ENCODE results near the gene MT1F. TPM values are rescaled to one million over a fixed set of nuclear protein-coding genes. Genes with fewer than 3 reads are reported as not detected.

MT1F gene
- polyA plus RNA-seq, 1 donor (not counting 4 experiments of a cell fraction or from before 2014, with no cell fraction given) = 2.3 TPM

- H3K4me2 ChIP-seq (ENCODE audit: control insufficient read depth, extremely low read depth, insufficient read depth, low read depth, low read length) = peak overlapping the region; percentile 9
- no peak for DNase-seq (ENCODE audit: low read depth, low spot score)
- peak; percentile 32 for FAIRE-seq
- H3K36me3 ChIP-seq (ENCODE audit: control insufficient read depth in 2 of 2, extremely low read depth in 1 of 2, insufficient read depth in 2 of 2, low read length in 2 of 2) = peaks cover 0 to 3% of the 10 kb centered on the region in 2 experiments
- H3K27me3 ChIP-seq (ENCODE audit: control insufficient read depth, extremely low read depth, insufficient read depth, low read length) = no peaks in the 10 kb centered on the region
- H2AFZ ChIP-seq (ENCODE audit: control insufficient read depth, low read length) = peak overlapping the region; percentile 28
- H3K4me1 ChIP-seq (ENCODE audit: control insufficient read depth, extremely low read depth, insufficient read depth, low read length) = peaks cover 41% of the 10 kb centered on the region
- H3K9me3 ChIP-seq (ENCODE audit: control insufficient read depth, low read depth, low read length) = peaks cover 1% of the 10 kb centered on the region
- H3K79me2 ChIP-seq (ENCODE audit: control insufficient read depth, insufficient read depth, low read length) = peaks cover 4% of the 10 kb centered on the region
- no peak overlapping the region for H3K27ac ChIP-seq (ENCODE audit: control insufficient read depth, insufficient read depth, low read length)
- H4K20me1 ChIP-seq (ENCODE audit: control insufficient read depth, extremely low read depth, insufficient read depth, low read length) = no peaks in the 10 kb centered on the region
- dilution Hi-C loops (cut with MboI; ENCODE audit: extremely low pct_ligation_motif_present, low sequenced_read_pairs) = no loop called here
- H3K9me1 ChIP-seq (ENCODE audit: control insufficient read depth, extremely low read depth, insufficient read depth, low read length) = no peaks in the 10 kb centered on the region
- H3K4me3 ChIP-seq (ENCODE audit: control insufficient read depth in 2 of 3, extremely low read depth in 1 of 3, insufficient read depth in 2 of 3, low read depth in 1 of 3, low read length in 3 of 3) = no peak overlapping the region
- no peak for TF ChIP-seq EZH2 (IDR thresholded peaks at IDR 0.05; ENCODE audit: low read length)
- TF ChIP-seq CTCF (optimal IDR thresholded peaks at IDR 0.05 in 1 of 3, IDR thresholded peaks at IDR 0.05 in 1 of 3, conservative IDR thresholded peaks at IDR 0.05 in 1 of 3; ENCODE audit: extremely low read depth in 1 of 3, insufficient read depth in 2 of 3, low read length in 3 of 3) = no peak
- no peak overlapping the region for H3K9ac ChIP-seq (ENCODE audit: control insufficient read depth, extremely low read depth, insufficient read depth, low read length)
Observed at GRCh38 chr16:56684926-56685590, 27.3 kb downstream of the MT1F start.

DNA sequence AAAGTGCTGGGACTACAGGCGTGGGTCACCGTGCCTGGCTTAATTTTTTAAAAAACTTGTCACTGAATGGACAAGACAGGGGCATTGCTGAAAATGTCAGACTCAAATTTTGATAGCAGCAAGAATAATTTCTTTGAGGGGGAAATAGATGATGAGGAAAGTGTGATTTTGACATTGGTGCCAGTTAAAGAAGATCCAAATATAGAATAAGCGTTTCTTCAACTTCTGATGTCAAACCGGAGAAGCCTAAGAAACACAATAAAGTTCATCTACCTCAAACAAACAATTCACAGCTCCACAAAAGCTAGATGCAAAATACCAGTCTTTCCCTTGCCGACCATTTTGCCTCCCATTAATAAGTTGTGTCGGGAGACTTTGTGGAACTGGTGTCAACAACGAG is 29.0 kb downstream of the MT1F start:
- peaks cover 4% of the 10 kb centered on the region for H3K79me2 ChIP-seq (ENCODE audit: control insufficient read depth, insufficient read depth, low read length)
- no peaks in the 10 kb centered on the region for H3K9me1 ChIP-seq (ENCODE audit: control insufficient read depth, extremely low read depth, insufficient read depth, low read length)
- H4K20me1 ChIP-seq (ENCODE audit: control insufficient read depth, extremely low read depth, insufficient read depth, low read length) = no peaks in the 10 kb centered on the region
- DNase-seq (ENCODE audit: low read depth, low spot score) (no peak), FAIRE-seq (no peak)
- H3K4me2 ChIP-seq (ENCODE audit: control insufficient read depth, extremely low read depth, insufficient read depth, low read depth, low read length) = no peak overlapping the region
- H3K9me3 ChIP-seq (ENCODE audit: control insufficient read depth, low read depth, low read length) = peaks cover 1% of the 10 kb centered on the region
- no peak overlapping the region for H3K27ac ChIP-seq (ENCODE audit: control insufficient read depth, insufficient read depth, low read length)
- H3K4me1 ChIP-seq (ENCODE audit: control insufficient read depth, extremely low read depth, insufficient read depth, low read length) = peaks cover 43% of the 10 kb centered on the region
- no peak overlapping the region for H3K9ac ChIP-seq (ENCODE audit: control insufficient read depth, extremely low read depth, insufficient read depth, low read length)
- H3K4me3 ChIP-seq (ENCODE audit: control insufficient read depth in 2 of 3, extremely low read depth in 1 of 3, insufficient read depth in 2 of 3, low read depth in 1 of 3, low read length in 3 of 3) = no peak overlapping the region
- TF ChIP-seq EZH2 (IDR thresholded peaks at IDR 0.05; ENCODE audit: low read length) = no peak
- peaks cover 0 to 3% of the 10 kb centered on the region in 2 experiments for H3K36me3 ChIP-seq (ENCODE audit: control insufficient read depth in 2 of 2, extremely low read depth in 1 of 2, insufficient read depth in 2 of 2, low read length in 2 of 2)
- no peak overlapping the region for H2AFZ ChIP-seq (ENCODE audit: control insufficient read depth, low read length)
- no peaks in the 10 kb centered on the region for H3K27me3 ChIP-seq (ENCODE audit: control insufficient read depth, extremely low read depth, insufficient read depth, low read length)
- dilution Hi-C loops (cut with MboI; ENCODE audit: extremely low pct_ligation_motif_present, low sequenced_read_pairs) = no loop called here

DNA sequence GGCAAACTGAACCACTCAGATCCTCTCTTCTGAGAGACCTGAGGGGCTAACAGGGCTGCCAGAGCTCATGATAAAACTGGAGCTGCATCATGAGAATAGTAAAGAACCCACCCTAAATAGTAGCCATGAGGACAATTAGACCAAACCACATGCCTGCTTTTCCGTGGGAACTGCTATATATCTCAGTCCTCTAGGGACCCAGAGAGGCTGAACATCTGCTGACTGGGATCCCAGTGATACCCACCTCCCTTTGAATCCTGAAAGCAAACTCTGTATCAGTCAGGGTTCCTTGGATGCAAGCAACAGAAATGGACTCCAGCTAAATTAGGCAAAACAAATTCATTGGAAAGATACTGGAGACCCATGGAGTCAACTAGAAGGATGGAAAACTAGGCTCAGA is 31.0 kb downstream of the MT1F start:
- no peaks in the 10 kb centered on the region for H3K79me2 ChIP-seq (ENCODE audit: control insufficient read depth, insufficient read depth, low read length)
- H3K9me1 ChIP-seq (ENCODE audit: control insufficient read depth, extremely low read depth, insufficient read depth, low read length) = no peaks in the 10 kb centered on the region
- H3K4me3 ChIP-seq (ENCODE audit: control insufficient read depth in 2 of 3, extremely low read depth in 1 of 3, insufficient read depth in 2 of 3, low read depth in 1 of 3, low read length in 3 of 3) = no peak overlapping the region
- no peak overlapping the region for H2AFZ ChIP-seq (ENCODE audit: control insufficient read depth, low read length)
- H3K27ac ChIP-seq (ENCODE audit: control insufficient read depth, insufficient read depth, low read length) = no peak overlapping the region
- H3K9ac ChIP-seq (ENCODE audit: control insufficient read depth, extremely low read depth, insufficient read depth, low read length) = no peak overlapping the region
- no peak for DNase-seq (ENCODE audit: low read depth, low spot score)
- H3K27me3 ChIP-seq (ENCODE audit: control insufficient read depth, extremely low read depth, insufficient read depth, low read length) = no peaks in the 10 kb centered on the region
- peaks cover 0 to 3% of the 10 kb centered on the region in 2 experiments for H3K36me3 ChIP-seq (ENCODE audit: control insufficient read depth in 2 of 2, extremely low read depth in 1 of 2, insufficient read depth in 2 of 2, low read length in 2 of 2)
- no peak for FAIRE-seq
- no peaks in the 10 kb centered on the region for H4K20me1 ChIP-seq (ENCODE audit: control insufficient read depth, extremely low read depth, insufficient read depth, low read length)
- dilution Hi-C loops (cut with MboI; ENCODE audit: extremely low pct_ligation_motif_present, low sequenced_read_pairs) = no loop called here
- H3K9me3 ChIP-seq (ENCODE audit: control insufficient read depth, low read depth, low read length) = peaks cover 1% of the 10 kb centered on the region
- TF ChIP-seq EZH2 (IDR thresholded peaks at IDR 0.05; ENCODE audit: low read length) = no peak
- no peak for TF ChIP-seq CTCF (optimal IDR thresholded peaks at IDR 0.05 in 1 of 3, IDR thresholded peaks at IDR 0.05 in 1 of 3, conservative IDR thresholded peaks at IDR 0.05 in 1 of 3; ENCODE audit: extremely low read depth in 1 of 3, insufficient read depth in 2 of 3, low read length in 3 of 3)
- no peak overlapping the region for H3K4me2 ChIP-seq (ENCODE audit: control insufficient read depth, extremely low read depth, insufficient read depth, low read depth, low read length)
- peaks cover 39% of the 10 kb centered on the region for H3K4me1 ChIP-seq (ENCODE audit: control insufficient read depth, extremely low read depth, insufficient read depth, low read length)
